ENCODE measurements around the gene SLC1A5.

DNA sequence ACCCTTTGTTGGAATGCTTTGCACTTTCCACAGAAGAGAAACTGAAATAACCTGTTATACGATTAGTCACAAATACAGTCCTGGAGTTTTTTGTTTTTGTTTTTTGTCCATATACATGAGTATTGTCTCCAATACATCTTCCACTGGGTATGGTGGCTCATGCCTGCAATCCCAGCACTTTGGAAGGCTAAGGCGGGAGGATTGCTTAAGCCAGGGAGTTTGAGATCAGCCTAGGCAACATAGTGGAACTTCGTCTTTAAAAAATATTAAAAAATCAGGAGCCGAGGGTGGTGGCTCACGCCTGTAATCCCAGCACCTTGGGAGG lies 37.3 kb upstream of the SLC1A5 start:
- TF ChIP-seq FOXK1 (CRISPR knock-in tag; IDR thresholded peaks at IDR 0.05) (no peak), ZNF138 (CRISPR knock-in tag; conservative IDR thresholded peaks at IDR 0.05) (no peak), ETV6 (CRISPR knock-in tag; IDR thresholded peaks at IDR 0.05) (no peak), TP53 (CRISPR knock-in tag; IDR thresholded peaks at IDR 0.05) (no peak), SOX15 (CRISPR knock-in tag; IDR thresholded peaks at IDR 0.05) (no peak), ZNF416 (CRISPR knock-in tag; IDR thresholded peaks at IDR 0.05) (no peak)
- TF ChIP-seq, protein P1, sequence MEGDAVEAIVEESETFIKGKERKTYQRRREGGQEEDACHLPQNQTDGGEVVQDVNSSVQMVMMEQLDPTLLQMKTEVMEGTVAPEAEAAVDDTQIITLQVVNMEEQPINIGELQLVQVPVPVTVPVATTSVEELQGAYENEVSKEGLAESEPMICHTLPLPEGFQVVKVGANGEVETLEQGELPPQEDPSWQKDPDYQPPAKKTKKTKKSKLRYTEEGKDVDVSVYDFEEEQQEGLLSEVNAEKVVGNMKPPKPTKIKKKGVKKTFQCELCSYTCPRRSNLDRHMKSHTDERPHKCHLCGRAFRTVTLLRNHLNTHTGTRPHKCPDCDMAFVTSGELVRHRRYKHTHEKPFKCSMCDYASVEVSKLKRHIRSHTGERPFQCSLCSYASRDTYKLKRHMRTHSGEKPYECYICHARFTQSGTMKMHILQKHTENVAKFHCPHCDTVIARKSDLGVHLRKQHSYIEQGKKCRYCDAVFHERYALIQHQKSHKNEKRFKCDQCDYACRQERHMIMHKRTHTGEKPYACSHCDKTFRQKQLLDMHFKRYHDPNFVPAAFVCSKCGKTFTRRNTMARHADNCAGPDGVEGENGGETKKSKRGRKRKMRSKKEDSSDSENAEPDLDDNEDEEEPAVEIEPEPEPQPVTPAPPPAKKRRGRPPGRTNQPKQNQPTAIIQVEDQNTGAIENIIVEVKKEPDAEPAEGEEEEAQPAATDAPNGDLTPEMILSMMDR (IDR thresholded peaks at IDR 0.05): no peak
